Measurements from ENCODE around the gene CSAG1.
"Not testable (repeated sequence)": the region's sequence is repeated elsewhere in the genome, so short reads cannot be mapped to it uniquely, and the experiment has no call there.

Gene CSAG1, protein sequence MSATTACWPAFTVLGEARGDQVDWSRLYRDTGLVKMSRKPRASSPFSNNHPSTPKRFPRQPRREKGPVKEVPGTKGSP

DNA sequence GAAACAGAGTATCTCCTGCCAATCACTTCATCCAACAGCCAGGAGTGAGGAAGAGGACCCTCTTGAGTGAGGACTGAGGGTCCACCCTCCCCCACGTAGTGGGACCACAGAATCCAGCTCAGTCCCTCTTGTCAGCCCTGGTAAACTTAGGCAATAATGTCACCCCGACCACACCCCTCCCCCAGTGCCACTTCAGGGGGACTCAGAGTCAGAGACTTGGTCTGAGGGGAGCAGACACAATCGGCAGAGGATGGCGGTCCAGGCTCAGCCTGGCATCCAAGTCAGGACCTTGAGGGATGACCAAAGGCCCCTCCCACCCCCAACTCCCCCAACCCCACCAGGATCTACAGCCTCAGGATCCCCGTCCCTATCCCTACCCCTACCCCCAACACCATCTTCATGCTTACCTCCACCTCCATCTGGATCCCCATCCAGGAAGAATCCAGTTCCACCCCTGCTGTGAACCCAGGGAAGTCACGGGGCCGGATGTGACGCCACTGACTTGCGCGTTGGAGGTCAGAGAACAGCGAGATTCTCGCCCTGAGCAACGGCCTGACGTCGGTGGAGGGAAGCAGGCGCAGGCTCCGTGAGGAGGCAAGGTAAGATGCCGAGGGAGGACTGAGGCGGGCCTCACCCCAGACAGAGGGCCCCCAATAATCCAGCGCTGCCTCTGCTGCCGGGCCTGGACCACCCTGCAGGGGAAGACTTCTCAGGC is at the start of gene CSAG1, which contains the start of gene MAGEA12:
TSS of gene CSAG1 (minus strand) at position 461 of the 715 bp plus-strand sequence. CDS start 1,261 bp downstream, outside the sequence.
TSS of gene MAGEA12 (plus strand) at position 497 of the 715 bp plus-strand sequence. CDS start 2,405 bp downstream, outside the sequence.
- peak; percentile 87 for DNase-seq

DNA sequence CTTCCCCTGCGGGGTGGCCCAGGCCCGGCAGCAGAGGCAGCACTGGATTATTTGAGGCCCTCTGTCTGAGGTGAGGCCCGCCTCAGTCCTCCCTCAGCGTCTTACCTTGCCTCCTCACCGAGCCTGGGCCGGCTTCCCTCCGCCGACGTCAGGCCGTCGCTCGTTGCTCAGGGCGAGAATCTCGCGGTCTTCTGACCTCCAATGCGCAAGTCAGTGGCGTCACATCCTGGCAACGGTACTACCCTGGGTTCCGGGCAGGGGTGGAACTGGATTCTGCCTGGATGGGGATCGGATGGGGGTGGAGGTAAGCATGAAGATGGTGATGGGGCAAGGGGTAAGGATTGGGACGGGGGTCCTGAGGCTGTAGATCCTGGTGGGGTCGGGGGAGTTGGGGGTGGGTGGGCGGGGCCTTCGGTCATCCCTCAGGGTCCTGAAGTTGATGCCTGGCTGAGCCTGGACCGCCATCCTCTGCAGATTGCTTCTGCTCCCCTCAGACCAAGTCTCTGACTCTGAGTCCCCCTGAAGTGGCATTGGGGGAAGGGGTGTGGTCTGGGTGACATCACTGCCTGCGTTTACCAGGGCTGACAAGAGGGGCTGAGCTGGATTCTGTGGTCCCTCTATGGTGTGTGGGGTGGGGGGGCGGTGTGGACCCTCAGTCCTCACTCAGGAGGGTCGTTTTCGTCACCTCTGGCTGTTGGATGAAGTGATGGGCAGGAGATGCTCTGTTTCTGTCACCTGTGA is 36.2 kb upstream of the CSAG1 start, which contains the start of gene MAGEA6:
TSS of gene MAGEA6 (minus strand) at position 141 of the 741 bp plus-strand sequence. CDS start 2,039 bp downstream, outside the sequence.
- DNase-seq = not testable (repeated sequence)

DNA sequence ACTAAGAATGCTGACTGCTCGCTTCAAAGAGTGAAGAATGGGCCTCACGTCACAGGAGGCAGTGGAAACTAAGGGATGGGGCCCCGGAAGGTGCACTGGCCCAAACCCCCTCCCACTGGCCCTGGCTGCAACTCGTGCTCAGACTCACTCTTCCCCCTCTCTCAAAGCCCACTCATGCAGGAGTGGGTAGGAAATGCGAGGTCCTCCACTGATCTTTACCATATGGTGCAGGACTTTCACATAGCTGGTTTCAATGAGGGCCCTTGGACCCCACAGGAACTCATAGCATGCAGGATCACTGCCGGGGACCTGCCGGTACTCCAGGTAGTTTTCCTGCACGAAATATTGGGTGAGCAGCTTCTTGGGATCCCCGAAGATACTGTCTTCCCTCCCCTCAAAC is 33.0 kb upstream of the CSAG1 start:
- not testable (repeated sequence) for DNase-seq

DNA sequence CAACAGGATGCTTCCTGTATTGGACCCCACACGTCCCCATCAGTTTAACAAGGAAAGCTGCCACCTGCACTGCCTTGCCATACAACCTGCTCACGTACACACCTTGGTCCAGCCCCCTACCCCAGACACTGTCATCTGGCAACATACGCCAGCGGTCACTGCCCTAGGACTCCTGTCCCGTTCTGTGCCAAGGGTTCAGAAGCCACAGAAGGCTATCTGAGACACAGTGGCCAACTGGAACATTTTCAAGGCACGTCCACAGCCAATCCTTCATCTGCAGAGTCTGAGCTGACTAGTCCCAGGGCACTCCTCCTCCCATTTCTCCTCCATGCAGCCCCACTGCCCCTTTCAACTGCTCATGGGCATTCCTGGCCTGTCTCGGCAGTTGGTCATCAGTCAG is 28.1 kb upstream of the CSAG1 start:
- not testable (repeated sequence) for DNase-seq

DNA sequence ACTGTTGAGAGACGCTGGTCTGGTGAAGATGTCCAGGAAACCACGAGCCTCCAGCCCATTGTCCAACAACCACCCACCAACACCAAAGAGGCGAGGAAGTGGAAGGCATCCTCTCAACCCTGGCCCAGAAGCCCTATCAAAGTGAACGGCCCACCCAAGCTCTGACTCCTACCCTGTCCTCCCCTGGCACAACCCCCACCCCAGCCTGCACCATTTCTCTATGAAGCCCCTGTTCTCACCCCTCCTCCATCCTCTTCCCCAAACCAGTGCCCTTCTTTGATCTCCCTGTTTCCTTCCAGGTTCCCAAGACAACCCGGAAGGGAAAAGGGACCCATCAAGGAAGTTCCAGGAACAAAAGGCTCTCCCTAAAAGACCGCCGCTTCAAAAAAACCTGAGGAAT is 26.0 kb upstream of the CSAG1 start:
- DNase-seq = not testable (repeated sequence)

DNA sequence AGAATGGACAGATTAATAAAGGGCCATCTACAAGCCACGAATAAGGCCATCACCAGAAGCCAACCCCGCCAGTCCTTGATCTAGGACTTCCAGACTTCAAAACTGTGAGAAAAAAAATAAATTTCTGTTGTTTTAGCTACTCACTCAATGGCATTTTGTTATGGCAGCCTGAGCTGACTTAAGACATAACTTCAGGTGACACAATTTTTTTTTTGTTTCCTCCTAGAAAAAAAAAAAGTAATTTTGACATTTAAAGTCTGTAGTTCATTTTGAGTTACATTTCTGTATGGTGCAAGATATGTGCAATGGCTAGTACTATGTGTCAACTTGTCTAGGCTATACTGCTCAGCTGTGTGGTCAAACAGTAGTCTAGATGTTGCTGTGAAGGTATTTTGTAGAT is 25.4 kb upstream of the CSAG1 start, which contains the start of gene CSAG3:
TSS of gene CSAG3 (plus strand) at position 301 of the 400 bp plus-strand sequence.
- DNase-seq = not testable (repeated sequence)

DNA sequence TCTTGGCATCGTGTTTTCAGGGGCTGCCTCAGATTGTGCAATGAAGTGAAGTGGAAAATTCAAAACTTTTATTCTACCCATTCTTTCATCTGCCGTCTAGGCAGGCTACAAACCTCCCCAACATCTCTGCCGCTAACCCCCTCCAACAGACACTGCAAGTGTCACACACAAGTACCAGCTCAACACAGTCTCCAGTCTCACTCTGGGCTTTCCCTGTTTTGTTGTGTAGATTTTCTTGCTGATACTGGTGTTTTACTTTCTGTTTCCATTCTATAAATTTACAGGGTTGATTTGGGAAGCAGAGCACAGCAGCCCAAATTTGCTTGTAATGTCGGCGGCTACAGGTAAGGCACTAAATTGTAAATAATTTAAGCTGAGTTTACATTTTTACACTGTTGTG is 21.4 kb upstream of the CSAG1 start:
- not testable (repeated sequence) for DNase-seq

DNA sequence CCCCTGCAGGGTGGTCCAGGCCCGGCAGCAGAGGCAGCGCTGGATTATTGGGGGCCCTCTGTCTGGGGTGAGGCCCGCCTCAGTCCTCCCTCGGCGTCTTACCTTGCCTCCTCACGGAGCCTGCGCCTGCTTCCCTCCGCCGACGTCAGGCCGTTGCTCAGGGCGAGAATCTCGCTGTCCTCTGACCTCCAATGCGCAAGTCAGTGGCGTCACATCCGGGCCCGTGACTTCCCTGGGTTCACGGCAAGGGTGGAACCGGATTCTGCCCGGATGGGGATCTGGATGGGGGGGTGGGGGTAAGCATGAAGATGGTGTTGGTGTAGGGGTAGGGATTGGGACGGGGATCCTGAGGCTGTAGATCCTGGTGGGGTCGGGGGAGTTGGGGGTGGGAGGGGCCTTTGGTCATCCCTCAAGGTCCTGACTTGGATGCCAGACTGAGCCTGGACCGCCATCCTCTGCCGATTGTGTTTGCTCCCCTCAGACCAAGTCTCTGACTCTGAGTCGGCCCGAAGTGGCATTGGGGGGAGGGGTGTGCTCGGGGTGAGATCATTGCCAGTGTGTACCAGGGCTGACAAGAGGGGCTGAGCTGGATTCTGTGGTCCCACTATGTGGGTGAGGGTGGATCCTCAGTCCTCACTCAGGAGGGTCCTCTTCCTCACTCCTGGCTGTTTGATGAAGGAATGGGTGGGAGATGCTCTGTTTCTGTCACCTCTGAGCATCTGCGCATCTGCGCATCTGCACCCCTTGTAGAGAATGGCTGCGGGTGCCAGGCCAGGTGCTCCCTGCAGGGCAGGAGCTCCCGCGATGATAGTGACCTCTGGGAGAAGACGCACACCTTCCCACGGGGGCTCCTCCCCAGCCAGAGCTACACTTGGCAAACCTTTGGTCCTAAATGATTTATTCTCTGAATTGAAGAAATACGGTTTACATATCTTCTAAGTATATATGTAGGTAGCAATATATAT is 20.4 kb upstream of the CSAG1 start, which contains the start of gene MAGEA2:
TSS of gene MAGEA2 (minus strand) at position 157 of the 965 bp plus-strand sequence. CDS start 2,479 bp downstream, outside the sequence.
- DNase-seq = not testable (repeated sequence)

DNA sequence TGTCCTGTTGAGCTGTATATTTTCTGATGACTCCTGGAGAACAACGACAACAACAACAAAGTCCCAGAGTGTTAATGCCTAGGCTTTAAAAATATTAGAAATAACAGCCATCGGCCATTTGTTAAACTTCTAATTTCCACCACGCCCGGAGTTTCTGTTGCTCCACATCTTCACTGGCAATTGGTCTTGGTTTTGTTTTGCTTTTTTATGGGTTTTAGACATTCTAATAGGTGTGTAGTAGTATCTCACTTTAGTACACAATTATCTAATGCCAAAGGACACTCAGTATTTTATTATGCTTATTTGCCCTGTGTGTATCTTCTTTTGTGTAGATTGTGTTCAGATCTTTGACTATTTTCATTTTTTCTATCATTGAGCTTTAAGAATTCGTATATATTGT is 5.0 kb upstream of the CSAG1 start:
- no peak for DNase-seq

DNA sequence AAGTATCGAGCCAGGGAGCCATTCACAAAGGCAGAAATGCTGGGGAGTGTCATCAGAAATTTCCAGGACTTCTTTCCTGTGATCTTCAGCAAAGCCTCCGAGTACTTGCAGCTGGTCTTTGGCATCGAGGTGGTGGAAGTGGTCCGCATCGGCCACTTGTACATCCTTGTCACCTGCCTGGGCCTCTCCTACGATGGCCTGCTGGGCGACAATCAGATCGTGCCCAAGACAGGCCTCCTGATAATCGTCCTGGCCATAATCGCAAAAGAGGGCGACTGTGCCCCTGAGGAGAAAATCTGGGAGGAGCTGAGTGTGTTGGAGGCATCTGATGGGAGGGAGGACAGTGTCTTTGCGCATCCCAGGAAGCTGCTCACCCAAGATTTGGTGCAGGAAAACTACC is 3.0 kb upstream of the CSAG1 start:
- DNase-seq = not testable (repeated sequence)

DNA sequence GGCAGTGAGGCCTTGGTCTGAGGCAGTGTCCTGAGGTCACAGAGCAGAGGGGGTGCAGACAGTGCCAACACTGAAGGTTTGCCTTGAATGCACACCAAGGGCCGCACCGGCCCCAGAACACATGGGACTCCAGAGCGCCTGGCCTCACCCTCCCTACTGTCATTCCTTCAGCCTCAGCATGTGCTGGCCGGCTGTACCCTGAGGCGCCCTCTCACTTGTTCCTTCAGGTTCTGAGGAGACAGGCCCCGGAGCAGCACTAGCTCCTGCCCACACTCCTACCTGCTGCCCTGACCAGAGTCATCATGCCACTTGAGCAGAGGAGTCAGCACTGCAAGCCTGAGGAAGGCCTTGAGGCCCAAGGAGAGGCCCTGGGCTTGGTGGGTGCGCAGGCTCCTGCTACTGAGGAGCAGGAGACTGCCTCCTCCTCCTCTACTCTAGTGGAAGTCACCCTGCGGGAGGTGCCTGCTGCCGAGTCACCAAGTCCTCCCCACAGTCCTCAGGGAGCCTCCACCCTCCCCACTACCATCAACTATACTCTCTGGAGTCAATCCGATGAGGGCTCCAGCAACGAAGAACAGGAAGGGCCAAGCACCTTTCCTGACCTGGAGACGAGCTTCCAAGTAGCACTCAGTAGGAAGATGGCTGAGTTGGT is 2.5 kb upstream of the CSAG1 start:
- DNase-seq = no peak

DNA sequence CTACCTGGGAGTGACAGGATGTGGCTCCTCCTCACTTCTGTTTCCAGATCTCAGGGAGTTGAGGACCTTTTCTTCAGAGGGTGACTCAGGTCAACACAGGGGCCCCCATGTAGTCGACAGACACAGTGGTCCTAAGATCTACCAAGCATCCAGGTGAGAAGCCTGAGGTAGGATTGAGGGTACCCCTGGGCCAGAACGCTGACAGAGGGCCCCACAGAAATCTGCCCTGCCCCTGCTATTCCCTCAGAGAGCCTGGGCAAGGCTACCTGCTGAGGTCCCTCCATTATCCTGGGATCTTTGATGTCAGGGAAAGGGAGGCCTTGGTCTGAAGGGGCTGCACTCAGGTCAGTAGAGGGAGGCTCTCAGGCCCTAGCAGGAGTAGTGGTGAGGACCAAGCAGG is 1.6 kb upstream of the CSAG1 start:
- no peak for DNase-seq

DNA sequence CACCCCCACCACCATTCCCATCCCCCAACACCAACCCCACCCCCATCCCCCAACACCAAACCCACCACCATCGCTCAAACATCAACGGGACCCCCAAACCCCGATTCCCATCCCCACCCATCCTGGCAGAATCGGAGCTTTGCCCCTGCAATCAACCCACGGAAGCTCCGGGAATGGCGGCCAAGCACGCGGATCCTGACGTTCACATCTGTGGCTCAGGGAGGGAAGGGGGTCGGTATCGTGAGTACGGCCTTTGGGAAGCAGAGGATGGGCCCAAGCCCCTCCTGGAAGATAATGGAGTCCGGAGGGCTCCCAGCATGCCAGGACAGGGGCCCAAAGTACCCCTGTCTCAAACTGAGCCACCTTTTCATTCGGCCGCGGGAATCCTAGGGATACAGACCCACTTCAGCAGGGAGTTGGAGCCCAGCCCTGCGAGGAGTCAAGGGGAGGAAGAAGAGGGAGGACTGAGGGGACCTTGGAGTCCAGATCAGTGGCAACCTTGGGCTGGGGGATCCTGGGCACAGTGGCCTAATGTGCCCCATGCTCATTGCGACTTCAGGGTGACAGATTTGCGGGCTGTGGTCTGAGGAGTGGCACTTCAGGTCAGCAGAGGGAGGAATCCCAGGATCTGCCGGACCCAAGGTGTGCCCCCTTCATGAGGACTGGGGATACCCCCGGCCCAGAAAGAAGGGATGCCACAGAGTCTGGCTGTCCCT is 780 bp upstream of the CSAG1 start:
- DNase-seq = not testable (repeated sequence)

DNA sequence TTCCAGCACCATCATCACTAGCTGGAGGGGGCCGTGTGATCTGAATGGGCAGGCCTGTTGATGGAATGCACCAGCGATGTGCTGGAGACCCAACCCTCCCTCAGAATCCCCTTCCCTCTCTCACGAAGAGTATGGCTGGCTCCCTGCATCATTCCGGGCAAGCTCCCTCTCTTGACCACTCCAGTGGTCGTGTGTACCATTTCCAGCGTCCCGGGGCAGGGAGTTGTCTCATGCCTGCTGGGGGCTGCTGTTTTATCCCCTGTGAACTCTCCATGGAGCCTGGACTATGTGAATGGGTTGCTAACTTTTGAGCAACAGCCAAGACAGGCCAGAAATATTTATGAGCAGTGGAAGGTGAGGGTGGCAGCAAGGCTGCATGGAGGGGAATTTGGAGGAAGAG is 8.1 kb downstream of the CSAG1 start:
- no peak for DNase-seq

DNA sequence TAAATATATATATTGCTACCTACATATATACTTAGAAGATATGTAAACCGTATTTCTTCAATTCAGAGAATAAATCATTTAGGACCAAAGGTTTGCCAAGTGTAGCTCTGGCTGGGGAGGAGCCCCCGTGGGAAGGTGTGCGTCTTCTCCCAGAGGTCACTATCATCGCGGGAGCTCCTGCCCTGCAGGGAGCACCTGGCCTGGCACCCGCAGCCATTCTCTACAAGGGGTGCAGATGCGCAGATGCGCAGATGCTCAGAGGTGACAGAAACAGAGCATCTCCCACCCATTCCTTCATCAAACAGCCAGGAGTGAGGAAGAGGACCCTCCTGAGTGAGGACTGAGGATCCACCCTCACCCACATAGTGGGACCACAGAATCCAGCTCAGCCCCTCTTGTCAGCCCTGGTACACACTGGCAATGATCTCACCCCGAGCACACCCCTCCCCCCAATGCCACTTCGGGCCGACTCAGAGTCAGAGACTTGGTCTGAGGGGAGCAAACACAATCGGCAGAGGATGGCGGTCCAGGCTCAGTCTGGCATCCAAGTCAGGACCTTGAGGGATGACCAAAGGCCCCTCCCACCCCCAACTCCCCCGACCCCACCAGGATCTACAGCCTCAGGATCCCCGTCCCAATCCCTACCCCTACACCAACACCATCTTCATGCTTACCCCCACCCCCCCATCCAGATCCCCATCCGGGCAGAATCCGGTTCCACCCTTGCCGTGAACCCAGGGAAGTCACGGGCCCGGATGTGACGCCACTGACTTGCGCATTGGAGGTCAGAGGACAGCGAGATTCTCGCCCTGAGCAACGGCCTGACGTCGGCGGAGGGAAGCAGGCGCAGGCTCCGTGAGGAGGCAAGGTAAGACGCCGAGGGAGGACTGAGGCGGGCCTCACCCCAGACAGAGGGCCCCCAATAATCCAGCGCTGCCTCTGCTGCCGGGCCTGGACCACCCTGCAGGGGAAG is 19.4 kb downstream of the CSAG1 start, which contains the start of gene MAGEA2B:
TSS of gene MAGEA2B (plus strand) at position 814 of the 973 bp plus-strand sequence. CDS start 2,479 bp downstream, outside the sequence.
- DNase-seq = not testable (repeated sequence)

DNA sequence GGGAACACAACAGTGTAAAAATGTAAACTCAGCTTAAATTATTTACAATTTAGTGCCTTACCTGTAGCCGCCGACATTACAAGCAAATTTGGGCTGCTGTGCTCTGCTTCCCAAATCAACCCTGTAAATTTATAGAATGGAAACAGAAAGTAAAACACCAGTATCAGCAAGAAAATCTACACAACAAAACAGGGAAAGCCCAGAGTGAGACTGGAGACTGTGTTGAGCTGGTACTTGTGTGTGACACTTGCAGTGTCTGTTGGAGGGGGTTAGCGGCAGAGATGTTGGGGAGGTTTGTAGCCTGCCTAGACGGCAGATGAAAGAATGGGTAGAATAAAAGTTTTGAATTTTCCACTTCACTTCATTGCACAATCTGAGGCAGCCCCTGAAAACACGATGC is 20.3 kb downstream of the CSAG1 start:
- not testable (repeated sequence) for DNase-seq

DNA sequence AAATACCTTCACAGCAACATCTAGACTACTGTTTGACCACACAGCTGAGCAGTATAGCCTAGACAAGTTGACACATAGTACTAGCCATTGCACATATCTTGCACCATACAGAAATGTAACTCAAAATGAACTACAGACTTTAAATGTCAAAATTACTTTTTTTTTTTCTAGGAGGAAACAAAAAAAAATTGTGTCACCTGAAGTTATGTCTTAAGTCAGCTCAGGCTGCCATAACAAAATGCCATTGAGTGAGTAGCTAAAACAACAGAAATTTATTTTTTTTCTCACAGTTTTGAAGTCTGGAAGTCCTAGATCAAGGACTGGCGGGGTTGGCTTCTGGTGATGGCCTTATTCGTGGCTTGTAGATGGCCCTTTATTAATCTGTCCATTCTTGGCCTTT is 24.3 kb downstream of the CSAG1 start, which contains the start of gene CSAG2:
TSS of gene CSAG2 (minus strand) at position 101 of the 400 bp plus-strand sequence. CDS start 161 bp downstream, outside the sequence.
- not testable (repeated sequence) for DNase-seq

DNA sequence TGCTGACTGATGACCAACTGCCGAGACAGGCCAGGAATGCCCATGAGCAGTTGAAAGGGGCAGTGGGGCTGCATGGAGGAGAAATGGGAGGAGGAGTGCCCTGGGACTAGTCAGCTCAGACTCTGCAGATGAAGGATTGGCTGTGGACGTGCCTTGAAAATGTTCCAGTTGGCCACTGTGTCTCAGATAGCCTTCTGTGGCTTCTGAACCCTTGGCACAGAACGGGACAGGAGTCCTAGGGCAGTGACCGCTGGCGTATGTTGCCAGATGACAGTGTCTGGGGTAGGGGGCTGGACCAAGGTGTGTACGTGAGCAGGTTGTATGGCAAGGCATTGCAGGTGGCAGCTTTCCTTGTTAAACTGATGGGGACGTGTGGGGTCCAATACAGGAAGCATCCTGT is 27.0 kb downstream of the CSAG1 start:
- DNase-seq = not testable (repeated sequence)

DNA sequence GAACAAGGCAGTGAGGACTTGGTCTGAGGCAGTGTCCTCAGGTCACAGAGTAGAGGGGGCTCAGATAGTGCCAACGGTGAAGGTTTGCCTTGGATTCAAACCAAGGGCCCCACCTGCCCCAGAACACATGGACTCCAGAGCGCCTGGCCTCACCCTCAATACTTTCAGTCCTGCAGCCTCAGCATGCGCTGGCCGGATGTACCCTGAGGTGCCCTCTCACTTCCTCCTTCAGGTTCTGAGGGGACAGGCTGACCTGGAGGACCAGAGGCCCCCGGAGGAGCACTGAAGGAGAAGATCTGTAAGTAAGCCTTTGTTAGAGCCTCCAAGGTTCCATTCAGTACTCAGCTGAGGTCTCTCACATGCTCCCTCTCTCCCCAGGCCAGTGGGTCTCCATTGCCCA is 33.1 kb downstream of the CSAG1 start:
- not testable (repeated sequence) for DNase-seq
